HG03175 (cell line): ENCODE data around the gene MAPT.
"Not testable (repeated sequence)": the region's sequence is repeated elsewhere in the genome, so short reads cannot be mapped to it uniquely, and the experiment has no call there.

Source experiments
- ATAC-seq: cut with Tn5 transposase; IDR thresholded peaks from one replicate; pipeline ENCODE4 v1.9.1; 2021; ENCODE audit warnings: mild to moderate bottlenecking, moderate library complexity; ENCODE audit not compliant: unreplicated experiment

The MAPT gene

GRCh38 chr17:46002311-46002972 lies 108.1 kb downstream of the MAPT start:
- no peak for ATAC-seq

GRCh38 chr17:46002973-46003316 lies 108.6 kb downstream of the MAPT start:
- no peak for ATAC-seq

GRCh38 chr17:46003907-46004748 lies 109.8 kb downstream of the MAPT start:
- no peak for ATAC-seq

- ATAC-seq, result not testable (repeated sequence)
Measured at GRCh38 chr17:46006082-46006481, 111.7 kb downstream of the MAPT start.

GRCh38 chr17:46007461-46007965 lies 113.2 kb downstream of the MAPT start:
- no peak for ATAC-seq

- no peak for ATAC-seq
Measured at GRCh38 chr17:46008591-46008990, 114.2 kb downstream of the MAPT start.

GRCh38 chr17:46009681-46010596 lies 115.6 kb downstream of the MAPT start:
- no peak for ATAC-seq

- no peak for ATAC-seq
Measured at GRCh38 chr17:46010597-46011186, 116.3 kb downstream of the MAPT start.

- no peak for ATAC-seq
Measured at GRCh38 chr17:46011711-46012505, 117.6 kb downstream of the MAPT start.

GRCh38 chr17:46012506-46013079 lies 118.2 kb downstream of the MAPT start:
- ATAC-seq, result no peak

GRCh38 chr17:46013127-46013501 lies 118.8 kb downstream of the MAPT start:
- ATAC-seq, result no peak

- no peak for ATAC-seq
Measured at GRCh38 chr17:46013502-46014165, 119.3 kb downstream of the MAPT start.

GRCh38 chr17:46019408-46019925 lies 125.1 kb downstream of the MAPT start:
- not testable (repeated sequence) for ATAC-seq

- peak; percentile 89 for ATAC-seq
Measured at GRCh38 chr17:46020023-46020761, 125.8 kb downstream of the MAPT start.

- ATAC-seq, result no peak
Measured at GRCh38 chr17:46020998-46021397, 126.6 kb downstream of the MAPT start.

- not testable (repeated sequence) for ATAC-seq
Measured at GRCh38 chr17:46023366-46023765, 129.0 kb downstream of the MAPT start.

- no peak for ATAC-seq
Measured at GRCh38 chr17:46023783-46024388, 129.5 kb downstream of the MAPT start.

GRCh38 chr17:46024590-46024989 lies 130.2 kb downstream of the MAPT start:
- ATAC-seq, result no peak
